ENCODE data around the gene ATG14. TPM values are rescaled to one million over a fixed set of nuclear protein-coding genes. Genes with fewer than 3 reads are reported as not detected.
A peak's percentile ranks its signal among the peaks of the same experiment; 100 is the strongest.

The ATG14 gene
- total and polyA plus RNA-seq, 7 donors: 4.3 to 15.1 (median 7.9) TPM

GRCh38 chr14:55410876-55411275 lies 754 bp downstream of the ATG14 start:
- H3K27ac ChIP-seq: peak overlapping the region; percentile 96
- intact Hi-C loops (cut with DNase I): loop anchor here (5.0 to 10.0 kb wide), 2 partner anchors 219 to 356 kb away; partner anchors contain the start of genes DLGAP5 (in 1 of the 2) and MAPK1IP1L (in 1 of the 2)
- peaks cover 0 to 5% of the 10 kb centered on the region in 2 donors for H3K36me3 ChIP-seq (ENCODE audit: insufficient read depth in 1 of 2, low read depth in 1 of 2)
- no peaks in the 10 kb centered on the region for H3K9me3 ChIP-seq
- TF ChIP-seq CTCF (IDR thresholded peaks at IDR 0.05): no peak
- peak overlapping the region; percentile 82 for H3K4me3 ChIP-seq
- no peaks in the 10 kb centered on the region for H3K27me3 ChIP-seq (ENCODE audit: insufficient read depth in 3 of 3, low read length in 2 of 3)
- 7 to 14% (median 7%) methylated on average over 4 of the region's 4 CpGs for WGBS, 3 donors
- ATAC-seq: peak in 1 of 4 donors; percentile 0
- DNase-seq: no peak
- H3K4me1 ChIP-seq: peaks cover 27% of the 10 kb centered on the region

GRCh38 chr14:55404173-55404854 lies 7.3 kb downstream of the ATG14 start:
- Histone ChIP-seq H3K4me3 (no peak overlapping the region), H3K9me3 (no peaks in the 10 kb centered on the region), H3K27ac (peak overlapping the region; percentile 46), H3K27me3 (ENCODE audit: insufficient read depth in 3 of 3, low read length in 2 of 3) (no peaks in the 10 kb centered on the region), H3K4me1 (peaks cover 42% of the 10 kb centered on the region), H3K36me3 (ENCODE audit: insufficient read depth in 1 of 2, low read depth in 1 of 2) (peaks cover 0 to 5% of the 10 kb centered on the region in 2 donors)
- no peak for TF ChIP-seq CTCF (IDR thresholded peaks at IDR 0.05)
- 60 to 69% (median 61%) methylated on average over 5 of the region's 5 CpGs for WGBS, 3 donors
- no peak for DNase-seq
- ATAC-seq: peak in 3 of 4 donors; percentile 51 to 56 (median 55)
- intact Hi-C loops (cut with DNase I): no loop called here

GRCh38 chr14:55401751-55402150 lies 9.9 kb downstream of the ATG14 start:
- peaks cover 0 to 4% of the 10 kb centered on the region in 2 donors for H3K36me3 ChIP-seq (ENCODE audit: insufficient read depth in 1 of 2, low read depth in 1 of 2)
- WGBS, 3 donors: 80 to 85% (median 81%) methylated on average over 6 of the region's 6 CpGs
- no peaks in the 10 kb centered on the region for H3K9me3 ChIP-seq
- H3K4me3 ChIP-seq: no peak overlapping the region
- H3K4me1 ChIP-seq: peaks cover 50% of the 10 kb centered on the region
- H3K27me3 ChIP-seq (ENCODE audit: insufficient read depth in 3 of 3, low read length in 2 of 3): no peaks in the 10 kb centered on the region
- DNase-seq (no peak), ATAC-seq (no peak)
- peak overlapping the region; percentile 26 for H3K27ac ChIP-seq
- intact Hi-C loops (cut with DNase I): no loop called here
- no peak for TF ChIP-seq CTCF (IDR thresholded peaks at IDR 0.05)

- intact Hi-C loops (cut with DNase I): no loop called here
- Histone ChIP-seq H3K4me1 (peaks cover 37% of the 10 kb centered on the region), H3K27ac (peak overlapping the region; percentile 85), H3K36me3 (ENCODE audit: insufficient read depth in 1 of 2, low read depth in 1 of 2) (peaks cover 0 to 23% of the 10 kb centered on the region in 2 donors), H3K9me3 (no peaks in the 10 kb centered on the region), H3K27me3 (ENCODE audit: insufficient read depth in 3 of 3, low read length in 2 of 3) (no peaks in the 10 kb centered on the region), H3K4me3 (no peak overlapping the region)
- TF ChIP-seq CTCF (IDR thresholded peaks at IDR 0.05): no peak
- ATAC-seq: peak in 2 of 4 donors; percentile 18 to 31
- 34 to 66% (median 39%) methylated on average over 2 of the region's 2 CpGs for WGBS, 3 donors
- no peak for DNase-seq
Measured at GRCh38 chr14:55399852-55400251, 11.8 kb downstream of the ATG14 start.

Measured in psoas muscle (tissue), 8 donors.